ENCODE data around the gene L3MBTL4. TPM values are rescaled to one million over a fixed set of nuclear protein-coding genes. Genes with fewer than 3 reads are reported as not detected.
A peak's percentile ranks its signal among the peaks of the same experiment; 100 is the strongest.

Gene L3MBTL4
- total and polyA plus RNA-seq, 11 donors = 0.27 to 3.3 (median 1.2) TPM

GRCh38 chr18:5983488-5983887 lies 431.2 kb downstream of the L3MBTL4 start:
- no peaks in the 10 kb centered on the region for H3K27me3 ChIP-seq
- ATAC-seq (peak; percentile 65 to 91 (median 82)), DNase-seq (peak in 2 of 5 donors; percentile 27 to 38)
- peak overlapping the region in 1 of 12 donors; percentile 54 for H3K27ac ChIP-seq
- H3K4me1 ChIP-seq = peaks cover 0 to 9% (median 0%) of the 10 kb centered on the region in 12 donors
- no peaks in the 10 kb centered on the region for H3K36me3 ChIP-seq
- WGBS, 4 donors = 13 to 31% (median 28%) methylated on average over 4 of the region's 4 CpGs
- TF ChIP-seq CTCF (IDR thresholded peaks at IDR 0.05) = no peak
- TF ChIP-seq POLR2A (IDR thresholded peaks at IDR 0.05) = no peak
- intact Hi-C loops (cut with DNase I) = loop anchor here in 5 of 10 donors (2.0 to 10.0 kb wide), 6 partner anchors 71 to 151 kb away; no protein-coding TSS in a partner anchor
- H3K4me3 ChIP-seq = no peak overlapping the region
- no peaks in the 10 kb centered on the region for H3K9me3 ChIP-seq

- Histone ChIP-seq H3K27ac (no peak overlapping the region), H3K4me1 (peaks cover 0 to 9% (median 0%) of the 10 kb centered on the region in 12 donors), H3K36me3 (no peaks in the 10 kb centered on the region), H3K27me3 (no peaks in the 10 kb centered on the region), H3K9me3 (no peaks in the 10 kb centered on the region), H3K4me3 (no peak overlapping the region)
- ATAC-seq = no peak
- no peak for DNase-seq
- intact Hi-C loops (cut with DNase I) = loop anchor here in 5 of 10 donors (2.0 to 10.0 kb wide), 6 partner anchors 72 to 152 kb away; no protein-coding TSS in a partner anchor
- 81 to 90% (median 87%) methylated on average over 3 of the region's 3 CpGs for WGBS, 4 donors
- TF ChIP-seq CTCF (IDR thresholded peaks at IDR 0.05) = no peak
- TF ChIP-seq POLR2A (IDR thresholded peaks at IDR 0.05) = no peak
Measured at GRCh38 chr18:5982332-5982731, 432.4 kb downstream of the L3MBTL4 start.

- Histone ChIP-seq H3K36me3 (no peaks in the 10 kb centered on the region), H3K4me1 (peaks cover 0 to 9% (median 0%) of the 10 kb centered on the region in 12 donors), H3K27me3 (no peaks in the 10 kb centered on the region), H3K4me3 (no peak overlapping the region), H3K9me3 (no peaks in the 10 kb centered on the region), H3K27ac (no peak overlapping the region)
- 94 to 97% (median 95%) methylated on average over 5 of the region's 5 CpGs for WGBS, 4 donors
- TF ChIP-seq CTCF (IDR thresholded peaks at IDR 0.05) (no peak), POLR2A (IDR thresholded peaks at IDR 0.05) (no peak)
- intact Hi-C loops (cut with DNase I) = loop anchor here in 5 of 10 donors (5.0 to 10.0 kb wide), 5 partner anchors 74 to 154 kb away; no protein-coding TSS in a partner anchor
- DNase-seq = no peak
- no peak for ATAC-seq
Measured at GRCh38 chr18:5980721-5981120, 434.0 kb downstream of the L3MBTL4 start.

- ATAC-seq = peak; percentile 60 to 88 (median 86)
- Histone ChIP-seq H3K4me1 (peaks cover 0 to 9% (median 0%) of the 10 kb centered on the region in 12 donors), H3K36me3 (no peaks in the 10 kb centered on the region), H3K27ac (no peak overlapping the region), H3K27me3 (no peaks in the 10 kb centered on the region), H3K9me3 (no peaks in the 10 kb centered on the region), H3K4me3 (no peak overlapping the region)
- peak in 2 of 5 donors; percentile 63 to 71 for DNase-seq
- intact Hi-C loops (cut with DNase I) = loop anchor here in 5 of 10 donors (5.0 to 10.0 kb wide), 5 partner anchors 75 to 155 kb away; no protein-coding TSS in a partner anchor
- TF ChIP-seq POLR2A (IDR thresholded peaks at IDR 0.05) = no peak
- TF ChIP-seq CTCF (IDR thresholded peaks at IDR 0.05) = no peak
- WGBS, 4 donors = 49 to 67% (median 61%) methylated on average over 6 to 9 of the region's 9 CpGs
Measured at GRCh38 chr18:5979971-5980457, 434.7 kb downstream of the L3MBTL4 start.

Measured in heart left ventricle (tissue), 16 donors.